HG03103 (cell line): Measurements from ENCODE around the gene MYL12A.

Source experiments
- ATAC-seq: cut with Tn5 transposase; IDR thresholded peaks from one replicate; pipeline ENCODE4 v1.9.1; 2021; ENCODE audit warnings: low read depth; ENCODE audit not compliant: unreplicated experiment

MYL12A gene

DNA sequence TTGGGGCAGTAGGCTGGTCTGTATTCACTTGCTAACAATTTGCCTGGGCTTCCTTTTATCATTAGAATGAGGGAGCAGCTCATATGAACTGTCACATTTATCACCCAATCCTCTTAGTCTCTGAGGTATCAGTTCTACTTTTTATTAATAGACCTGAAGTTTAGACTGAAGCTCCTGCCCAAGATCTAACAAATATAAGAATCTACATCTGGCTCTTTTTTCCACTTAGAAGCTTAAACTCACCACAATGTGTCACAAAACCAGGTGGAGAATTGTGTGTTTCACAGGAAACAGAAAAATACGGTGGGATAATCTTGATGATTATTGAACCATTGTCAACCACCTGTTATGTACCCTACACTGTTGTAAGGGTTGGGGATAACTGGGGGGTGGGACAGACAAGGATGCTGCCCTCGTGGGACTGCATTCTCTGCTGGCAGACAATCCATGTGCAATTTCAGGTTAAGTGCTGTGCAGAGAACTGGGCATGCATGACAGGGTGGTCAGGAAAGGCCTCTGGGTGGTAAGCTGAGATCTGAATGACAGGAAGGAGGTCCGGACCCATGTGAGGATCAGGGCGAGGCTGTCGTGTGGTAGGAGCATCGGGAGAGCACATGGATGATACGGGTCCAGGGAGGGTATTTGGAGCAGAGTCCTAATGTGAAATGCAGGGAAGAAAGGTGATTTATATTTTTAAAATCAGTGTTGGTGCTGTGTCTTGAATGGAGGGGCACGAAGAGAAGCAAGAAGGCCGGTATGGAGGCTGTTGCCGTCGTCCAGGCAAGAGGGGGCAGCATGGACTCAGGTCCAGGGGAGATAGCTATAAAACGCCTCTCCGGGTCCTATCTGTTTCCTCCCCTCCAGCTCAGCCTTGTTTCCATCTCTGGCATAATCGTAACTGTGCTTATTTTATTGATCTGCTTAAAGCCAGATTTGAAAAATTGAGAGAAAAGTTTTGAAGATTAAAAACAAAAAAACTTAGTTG, 31.9 kb downstream of the MYL12A start:
- ATAC-seq, result peak; percentile 85

DNA sequence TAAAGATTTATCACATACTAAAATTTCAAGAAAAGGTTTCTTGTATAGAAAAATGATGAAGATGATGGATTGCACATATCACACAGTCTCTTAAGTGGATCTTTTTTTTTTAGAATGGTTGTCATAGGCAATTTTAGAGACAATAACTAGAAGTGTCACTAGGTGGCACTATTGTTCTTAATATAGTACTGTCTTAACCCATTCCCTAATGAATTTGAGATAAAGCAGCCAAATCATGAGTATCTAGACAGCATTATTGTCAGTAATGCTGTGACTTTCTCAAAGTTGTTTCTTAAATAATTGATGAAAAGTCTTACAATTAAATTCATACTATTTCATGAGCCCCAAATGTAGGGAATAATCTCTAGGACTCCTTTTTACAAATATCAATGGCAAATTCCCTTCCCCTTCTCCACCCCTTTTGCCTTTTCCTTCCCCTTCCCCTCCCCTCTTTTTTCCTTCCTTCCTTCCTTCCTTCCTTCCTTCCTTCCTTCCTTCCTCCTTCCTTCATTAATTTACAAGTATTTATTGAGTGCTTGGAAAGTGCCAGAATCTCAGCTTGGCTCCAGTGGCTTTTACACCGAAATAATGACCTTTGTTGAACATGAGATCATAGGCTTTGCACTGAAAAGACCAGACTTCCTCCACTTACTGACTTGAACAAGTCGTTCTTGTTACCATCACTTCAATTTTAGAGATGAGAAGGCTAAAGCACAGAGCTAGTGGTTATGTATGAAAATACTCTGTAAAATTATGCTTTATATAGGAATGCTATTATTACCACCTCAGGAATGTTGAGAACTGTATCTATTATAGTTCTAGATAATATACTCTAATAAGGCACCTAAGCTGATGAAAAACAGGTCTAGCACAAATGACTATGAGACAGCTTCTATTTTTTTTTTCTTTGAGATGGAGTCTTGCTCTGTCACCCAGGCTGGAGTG, 34.1 kb downstream of the MYL12A start:
- no peak for ATAC-seq

DNA sequence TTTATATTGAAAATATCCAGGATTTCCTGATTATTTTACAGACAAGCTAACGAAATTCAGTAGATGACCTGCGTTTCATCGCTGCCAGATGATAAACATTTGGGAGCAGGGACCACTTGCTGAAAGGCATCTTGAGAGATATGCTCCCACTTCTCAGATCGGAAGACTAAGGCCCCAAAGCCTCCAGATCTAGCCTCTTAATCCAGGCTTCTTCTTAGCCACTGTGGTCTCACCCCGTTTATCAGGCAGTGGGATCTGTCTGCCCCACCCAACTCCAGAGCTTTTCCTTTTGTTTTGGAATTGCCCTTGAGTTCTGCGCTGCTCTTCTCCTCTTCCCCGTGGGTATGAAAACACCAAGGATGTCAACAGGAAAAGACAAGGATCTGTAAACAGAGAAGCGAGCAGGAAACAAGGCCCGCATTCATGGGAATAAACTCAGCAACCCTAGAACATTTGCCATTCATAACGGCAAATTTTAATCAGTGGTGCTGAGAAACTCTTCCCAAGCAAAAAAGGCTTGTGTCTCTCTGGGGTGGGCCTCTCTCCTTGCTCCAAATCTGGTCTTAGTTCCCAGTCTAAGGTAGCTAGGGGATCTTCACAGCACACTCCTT, 35.8 kb downstream of the MYL12A start:
- ATAC-seq, result no peak

DNA sequence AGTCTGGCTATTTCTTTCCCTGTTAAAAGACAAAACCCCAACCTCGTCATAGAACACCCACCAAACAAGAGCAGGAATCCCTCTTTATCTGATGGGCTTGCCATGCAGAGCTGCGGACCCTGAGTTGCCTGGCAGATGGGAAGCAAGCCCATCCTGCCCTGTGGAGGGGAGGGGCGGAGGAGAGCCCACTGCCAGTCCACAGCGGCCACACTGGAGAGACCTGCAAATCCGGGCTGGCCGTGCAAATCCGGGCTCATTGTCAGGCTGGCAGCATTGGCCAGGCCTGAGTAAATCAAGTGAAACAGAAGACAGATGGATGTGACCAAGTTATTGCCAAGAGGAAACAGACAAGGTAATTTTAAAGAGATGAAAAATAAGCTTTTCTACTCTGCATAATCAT, 36.3 kb downstream of the MYL12A start:
- ATAC-seq, result no peak

DNA sequence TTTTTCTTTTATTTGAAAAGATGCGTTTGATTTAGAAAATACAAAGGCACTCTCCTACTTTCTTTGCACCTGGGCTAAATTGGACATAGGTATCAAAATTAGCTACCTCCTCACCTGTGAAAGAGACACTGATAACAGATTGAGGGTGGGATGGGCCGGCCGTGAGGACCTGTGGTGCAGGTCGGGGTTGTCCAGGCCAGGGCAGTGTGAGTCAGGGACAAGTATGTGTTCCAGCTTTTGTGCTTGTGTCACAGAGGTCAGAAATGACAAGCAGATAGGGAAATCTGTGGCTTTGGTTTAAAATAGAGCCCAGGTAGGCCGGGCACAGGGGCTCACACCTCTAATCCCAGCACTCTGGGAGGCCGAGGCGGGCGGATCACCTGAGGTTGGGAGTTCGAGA, 36.9 kb downstream of the MYL12A start:
- ATAC-seq, result no peak

DNA sequence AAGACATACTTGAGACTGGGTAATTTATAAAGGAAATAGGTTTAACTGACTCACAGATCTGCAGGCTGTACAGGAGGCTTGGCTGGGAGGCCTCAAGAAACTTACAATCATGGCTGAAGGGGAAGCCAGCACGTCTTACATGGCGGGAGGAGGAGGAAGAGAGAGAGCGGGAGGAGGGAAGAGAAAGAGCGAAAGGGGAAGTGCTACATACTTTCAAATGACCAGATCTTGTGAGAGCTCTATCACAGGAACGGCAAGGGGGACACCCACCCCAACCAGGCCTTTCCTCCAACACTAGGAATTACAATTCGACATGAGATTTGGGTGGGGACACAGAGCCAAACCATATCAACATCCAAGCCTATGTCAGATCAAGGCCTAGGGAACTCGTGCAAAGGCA, 38.6 kb downstream of the MYL12A start:
- no peak for ATAC-seq

DNA sequence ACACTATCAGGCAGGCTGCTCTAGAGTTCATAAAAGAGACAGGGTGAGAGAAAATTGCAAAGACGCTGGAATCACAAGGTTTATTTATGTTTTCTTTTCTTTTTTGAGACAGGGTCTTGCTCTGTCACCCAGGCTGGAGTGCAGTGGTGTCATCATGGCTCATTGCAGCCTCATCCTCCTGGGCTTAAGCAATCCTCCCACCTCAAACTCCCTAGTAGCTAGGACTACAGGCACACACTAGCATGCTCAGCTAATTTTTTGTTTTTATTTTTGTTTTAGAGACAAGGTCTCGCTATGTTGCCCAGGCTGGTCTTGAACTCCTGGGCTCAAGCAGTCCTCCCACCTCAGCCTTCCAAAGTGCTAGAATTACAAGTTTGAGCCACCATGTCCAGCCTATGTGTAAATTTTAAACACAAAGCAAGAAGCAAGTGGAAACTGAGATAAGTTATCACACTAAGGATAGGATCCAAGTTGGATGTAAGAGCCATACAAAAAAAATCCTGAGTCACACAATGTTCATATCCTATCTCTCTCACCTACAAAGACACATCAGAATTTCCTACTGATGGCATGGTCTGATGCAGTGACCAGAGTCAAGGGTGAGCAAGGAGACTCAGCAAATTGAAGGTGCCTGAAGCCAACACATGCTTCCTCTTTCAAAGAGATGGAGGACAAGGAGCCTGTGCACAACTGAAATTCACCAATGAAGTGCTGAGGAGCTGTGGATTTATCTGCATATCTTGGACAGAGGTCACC, 45.8 kb downstream of the MYL12A start:
- no peak for ATAC-seq

DNA sequence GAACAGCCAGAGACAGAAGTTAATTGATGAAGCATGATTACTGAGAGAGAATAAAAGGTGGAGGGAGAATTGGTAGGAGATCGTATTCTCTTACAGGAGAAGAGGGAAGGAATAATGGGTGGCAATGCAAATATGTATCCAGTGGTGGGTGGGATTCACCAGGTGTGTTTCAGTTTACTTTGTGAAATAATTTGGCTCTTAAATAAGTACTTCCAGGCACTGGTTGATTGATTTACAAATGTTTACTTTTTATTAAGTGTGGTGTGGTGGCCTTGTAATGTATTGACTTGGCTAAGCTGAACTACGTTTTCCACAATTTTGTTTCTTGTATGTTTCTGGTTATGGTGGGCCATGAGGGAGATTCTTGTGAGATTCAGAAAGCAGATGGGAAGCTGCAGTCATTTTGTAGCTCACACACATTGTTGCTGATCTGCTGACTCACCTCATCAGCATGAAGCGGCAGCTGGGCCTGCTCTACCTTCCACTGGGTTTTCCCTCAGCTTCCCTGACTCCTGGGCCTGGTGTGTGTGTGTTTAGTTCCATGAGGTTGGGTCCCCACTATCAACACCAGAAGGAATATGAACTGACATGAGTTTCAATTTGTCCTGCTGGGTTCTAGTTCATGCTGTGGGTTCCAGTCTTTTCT, 47.0 kb downstream of the MYL12A start:
- no peak for ATAC-seq

DNA sequence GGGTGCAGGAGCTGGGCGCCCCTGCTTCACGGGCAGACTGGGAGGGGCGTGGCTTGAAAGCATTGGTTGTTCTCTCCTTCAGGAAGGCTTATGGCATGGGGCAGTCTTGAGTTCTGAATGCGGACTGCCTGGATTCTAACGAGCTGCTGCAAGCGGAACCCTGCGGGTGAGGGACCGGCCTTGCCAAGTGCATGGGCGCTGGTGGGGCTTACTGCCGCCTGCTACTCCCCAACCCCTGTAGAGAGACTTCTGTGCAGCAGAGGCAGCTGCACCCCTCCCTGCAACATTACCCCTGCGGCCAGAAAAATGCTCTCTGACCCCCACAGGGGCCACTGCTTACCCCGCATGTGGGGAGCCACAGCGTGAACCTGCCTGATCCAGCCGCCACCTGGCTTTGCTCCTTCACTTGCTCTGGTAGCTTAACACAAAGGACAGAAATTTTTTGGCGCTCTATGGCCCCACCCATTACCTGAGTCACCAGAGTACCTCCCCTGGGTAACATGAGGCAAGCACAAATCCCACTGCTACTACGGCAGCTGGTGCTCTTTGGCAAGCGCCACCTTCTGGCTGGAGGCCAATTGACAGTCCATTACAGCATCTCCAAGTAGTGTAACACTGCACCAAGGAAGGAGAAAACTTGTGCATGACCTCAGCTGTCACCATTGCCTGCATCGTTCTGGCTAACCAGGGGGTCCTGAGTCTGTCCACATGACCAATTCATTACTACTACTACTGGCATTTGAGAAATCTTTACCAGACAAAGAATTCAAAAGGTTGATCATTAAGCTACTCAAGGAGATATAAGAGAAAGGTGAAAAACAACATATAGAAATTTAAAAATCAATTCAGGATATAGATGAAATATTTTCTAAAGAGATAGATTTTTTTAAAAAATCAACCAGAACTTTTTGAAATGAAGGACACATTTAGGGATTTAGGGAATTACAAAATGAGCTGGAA, 49.7 kb downstream of the MYL12A start:
- peak; percentile 99 for ATAC-seq

DNA sequence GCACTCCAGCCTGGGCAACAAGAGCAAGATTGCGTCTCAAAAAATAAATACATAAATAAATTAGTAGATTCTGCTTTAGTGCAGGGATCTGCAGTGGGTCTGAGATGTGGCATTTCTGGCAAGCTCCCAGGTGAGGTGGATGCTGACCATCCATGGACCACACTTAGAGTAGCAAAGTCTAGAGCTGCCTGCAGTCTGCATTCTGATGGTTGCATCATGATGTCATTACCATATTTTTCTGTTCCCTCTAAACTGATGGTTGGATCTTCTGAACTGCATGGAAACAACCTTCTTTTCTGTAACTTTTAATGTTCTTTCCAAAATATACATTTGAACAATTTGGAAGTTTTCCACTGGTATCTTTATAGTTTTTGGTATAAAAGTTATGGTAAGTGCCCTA, 57.2 kb downstream of the MYL12A start:
- no peak for ATAC-seq

DNA sequence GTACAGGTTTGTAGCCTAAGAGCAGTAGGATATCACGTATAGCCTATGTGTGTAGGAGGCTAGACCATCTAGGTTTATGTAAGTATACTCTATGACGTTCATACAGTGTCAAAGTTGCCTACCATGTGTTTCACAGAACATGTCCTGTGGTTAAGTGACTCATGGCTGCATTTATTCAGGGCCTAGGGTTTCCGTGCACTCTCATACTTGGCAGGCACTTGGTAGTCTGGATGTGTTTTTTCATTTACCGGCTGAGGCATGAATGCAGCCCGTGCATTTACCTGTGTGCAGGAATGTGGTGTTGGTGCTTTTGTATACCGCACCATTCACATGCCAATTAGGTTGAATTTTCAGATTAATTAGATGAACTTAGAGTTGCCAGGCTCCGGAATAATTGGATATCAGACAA, 57.8 kb downstream of the MYL12A start:
- no peak for ATAC-seq
